Esophagus muscularis mucosa (tissue), 4 donors: Measurements from ENCODE around the gene GALNT2.

Experiments used
- EP300 ChIP-seq: sonication (generic); formaldehyde crosslinking; IDR thresholded peaks from one replicate; pipeline ENCODE4 v1.6.1; 2017; ENCODE audit warnings: antibody characterized with exemption
- POLR2AphosphoS5 ChIP-seq, 2 donors: sonication (generic); formaldehyde crosslinking; IDR thresholded peaks; one replicate each; pipeline ENCODE4 v1.6.1; 2017; ENCODE audit warnings: antibody characterized with exemption in 2 of 2
- TF ChIP-seq, protein P1 (sequence below), 3 experiments: fragments of 200-600 bp in 2 of 3; fragments of 450-650 bp in 1 of 3; sonication (generic) in 2 of 3; IDR thresholded peaks; one replicate each; pipeline ENCODE4 v1.5.1; 2017 to 2019; ENCODE audit warnings: antibody characterized with exemption in 3 of 3, mild to moderate bottlenecking in 2 of 3, moderate library complexity in 1 of 3

GRCh38 chr1:230151924-230152468 is 85.0 kb downstream of the GALNT2 start:
- TF ChIP-seq POLR2AphosphoS5 (IDR thresholded peaks at IDR 0.05) (no peak), EP300 (no peak)
- TF ChIP-seq, protein P1, sequence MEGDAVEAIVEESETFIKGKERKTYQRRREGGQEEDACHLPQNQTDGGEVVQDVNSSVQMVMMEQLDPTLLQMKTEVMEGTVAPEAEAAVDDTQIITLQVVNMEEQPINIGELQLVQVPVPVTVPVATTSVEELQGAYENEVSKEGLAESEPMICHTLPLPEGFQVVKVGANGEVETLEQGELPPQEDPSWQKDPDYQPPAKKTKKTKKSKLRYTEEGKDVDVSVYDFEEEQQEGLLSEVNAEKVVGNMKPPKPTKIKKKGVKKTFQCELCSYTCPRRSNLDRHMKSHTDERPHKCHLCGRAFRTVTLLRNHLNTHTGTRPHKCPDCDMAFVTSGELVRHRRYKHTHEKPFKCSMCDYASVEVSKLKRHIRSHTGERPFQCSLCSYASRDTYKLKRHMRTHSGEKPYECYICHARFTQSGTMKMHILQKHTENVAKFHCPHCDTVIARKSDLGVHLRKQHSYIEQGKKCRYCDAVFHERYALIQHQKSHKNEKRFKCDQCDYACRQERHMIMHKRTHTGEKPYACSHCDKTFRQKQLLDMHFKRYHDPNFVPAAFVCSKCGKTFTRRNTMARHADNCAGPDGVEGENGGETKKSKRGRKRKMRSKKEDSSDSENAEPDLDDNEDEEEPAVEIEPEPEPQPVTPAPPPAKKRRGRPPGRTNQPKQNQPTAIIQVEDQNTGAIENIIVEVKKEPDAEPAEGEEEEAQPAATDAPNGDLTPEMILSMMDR (IDR thresholded peaks at IDR 0.05): no peak
